NT2/D1 (cell line): ENCODE results near the gene RALGPS1.

Experiments
- DNase-seq: peaks from one replicate; pipeline ENCODE4 v3.0.0-alpha.2; 2011; ENCODE audit warnings: low read depth, low spot score
- H3K27me3 ChIP-seq: 2 replicates; pipeline ENCODE4 v1.6.0; 2011; ENCODE audit warnings: mild to moderate bottlenecking; ENCODE audit not compliant: insufficient read length, insufficient read depth
- H3K36me3 ChIP-seq: 2 replicates; pipeline ENCODE4 v1.6.1; 2011; ENCODE audit warnings: mild to moderate bottlenecking, low read length, mixed read lengths; ENCODE audit not compliant: insufficient read depth, insufficient read length
- H3K4me1 ChIP-seq: 2 replicates; pipeline ENCODE4 v1.5.1; 2011; ENCODE audit not compliant: insufficient read depth, insufficient read length
- H3K4me3 ChIP-seq: 2 replicates; pipeline ENCODE4 v1.5.1; 2011; ENCODE audit warnings: low read depth; ENCODE audit not compliant: insufficient read length
- H3K9ac ChIP-seq: 2 replicates; pipeline ENCODE4 v1.6.0; 2011; ENCODE audit warnings: low read depth; ENCODE audit not compliant: insufficient read length
- H3K9me3 ChIP-seq: 2 replicates; pipeline ENCODE4 v1.5.1; 2011; ENCODE audit warnings: mild to moderate bottlenecking, low read length; ENCODE audit not compliant: insufficient read depth
- SUZ12 ChIP-seq: IDR thresholded peaks from 2 replicates; pipeline ENCODE4 v1.6.1; 2011; ENCODE audit not compliant: insufficient read length, insufficient read depth; ENCODE audit errors: extremely low read depth
- YY1 ChIP-seq: IDR thresholded peaks from 2 replicates; pipeline ENCODE4 v1.6.1; 2011; ENCODE audit not compliant: insufficient read length, insufficient read depth
- ZNF274 ChIP-seq: IDR thresholded peaks from 2 replicates; pipeline ENCODE4 v1.6.1; 2011; ENCODE audit warnings: mild to moderate bottlenecking, low read depth, low read length

The RALGPS1 gene

GRCh38 chr9:127083138-127083980 is 168.8 kb downstream of the RALGPS1 start:
- TF ChIP-seq SUZ12 (no peak), YY1 (no peak)
- DNase-seq = no peak
- H3K4me3 ChIP-seq = no peak overlapping the region
- H3K4me1 ChIP-seq = no peaks in the 10 kb centered on the region
- peaks cover 15% of the 10 kb centered on the region for H3K36me3 ChIP-seq
- no peaks in the 10 kb centered on the region for H3K9me3 ChIP-seq
- no peaks in the 10 kb centered on the region for H3K27me3 ChIP-seq
- H3K9ac ChIP-seq = no peak overlapping the region

DNA sequence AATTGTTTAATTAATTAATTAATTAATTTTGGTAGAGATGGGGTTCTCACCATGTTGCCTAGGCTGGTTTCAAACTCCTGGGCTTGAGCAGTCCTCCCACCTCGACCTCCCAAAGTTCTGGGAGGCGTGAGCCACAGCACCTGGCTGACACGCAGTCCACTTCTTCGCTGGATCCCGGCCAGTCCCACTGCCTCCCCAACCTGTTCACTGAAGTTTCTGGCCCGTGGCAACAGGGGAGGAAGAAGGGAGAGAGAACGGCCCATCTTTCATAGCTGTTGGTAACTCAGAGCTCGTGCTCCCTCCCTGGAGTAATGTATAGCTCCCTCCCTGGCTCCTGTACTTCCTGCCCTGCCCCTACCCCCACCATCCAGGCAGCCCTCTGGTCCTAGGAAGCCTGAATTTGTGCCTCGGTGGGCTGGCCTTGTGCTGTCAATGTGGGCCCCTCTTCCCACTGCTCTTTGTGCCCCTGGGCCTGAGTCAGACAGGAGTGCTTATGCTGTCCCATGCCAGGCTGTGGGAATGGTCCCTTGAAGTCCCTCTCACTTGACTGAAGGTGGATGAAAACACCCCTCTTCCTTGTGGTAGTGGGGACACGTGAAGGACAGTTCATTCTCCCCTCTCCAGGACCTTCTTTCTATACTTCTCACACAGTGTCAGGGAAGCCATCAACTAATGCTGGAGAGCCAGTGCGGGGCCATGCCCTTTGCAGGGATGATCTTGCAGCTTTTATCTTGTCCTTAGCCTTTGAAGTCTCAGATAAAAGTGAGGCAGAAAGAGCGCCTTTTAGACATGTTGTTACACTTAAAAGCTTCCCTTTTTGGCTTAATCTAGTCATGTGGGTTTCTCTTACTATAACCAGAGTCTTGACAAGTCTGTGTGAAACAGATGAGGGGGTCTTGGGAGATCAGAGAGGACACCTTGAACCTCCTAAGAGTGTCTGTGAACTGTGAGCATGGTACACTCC is 169.8 kb downstream of the RALGPS1 start:
- TF ChIP-seq YY1 = no peak
- TF ChIP-seq SUZ12 = no peak
- no peak for TF ChIP-seq ZNF274
- no peak for DNase-seq
- no peaks in the 10 kb centered on the region for H3K27me3 ChIP-seq
- H3K9ac ChIP-seq = no peak overlapping the region
- no peak overlapping the region for H3K4me3 ChIP-seq
- H3K4me1 ChIP-seq = no peaks in the 10 kb centered on the region
- peaks cover 25% of the 10 kb centered on the region for H3K36me3 ChIP-seq
- no peaks in the 10 kb centered on the region for H3K9me3 ChIP-seq

DNA sequence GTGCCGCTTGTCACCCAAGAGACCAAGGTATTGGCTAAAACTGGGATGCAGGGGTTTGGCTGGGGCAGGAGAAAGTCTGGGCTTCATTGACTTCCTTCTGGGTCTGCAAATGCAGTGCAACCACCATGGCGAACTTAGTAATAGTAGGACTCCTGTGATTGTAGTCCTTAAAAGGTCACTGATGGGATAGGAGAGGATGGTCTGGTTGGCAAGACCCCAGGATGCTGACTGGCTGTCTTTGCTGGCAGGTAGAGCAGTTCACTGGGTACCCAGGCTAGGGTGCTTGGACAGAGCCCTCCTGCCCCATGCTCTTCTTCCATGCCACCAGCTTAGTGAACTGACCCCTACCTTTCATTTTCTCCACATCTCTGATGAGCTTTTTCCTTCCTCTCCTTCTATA is 170.6 kb downstream of the RALGPS1 start:
- H3K27me3 ChIP-seq = no peaks in the 10 kb centered on the region
- H3K9me3 ChIP-seq = no peaks in the 10 kb centered on the region
- no peak overlapping the region for H3K4me3 ChIP-seq
- DNase-seq = no peak
- no peaks in the 10 kb centered on the region for H3K4me1 ChIP-seq
- peaks cover 25% of the 10 kb centered on the region for H3K36me3 ChIP-seq
- TF ChIP-seq SUZ12 (no peak), YY1 (no peak), ZNF274 (no peak)
- H3K9ac ChIP-seq = no peak overlapping the region

GRCh38 chr9:127086771-127087170 is 172.2 kb downstream of the RALGPS1 start:
- Histone ChIP-seq H3K27me3 (no peaks in the 10 kb centered on the region), H3K4me3 (no peak overlapping the region), H3K4me1 (no peaks in the 10 kb centered on the region), H3K9ac (no peak overlapping the region), H3K9me3 (no peaks in the 10 kb centered on the region), H3K36me3 (peaks cover 33% of the 10 kb centered on the region)
- no peak for TF ChIP-seq ZNF274
- TF ChIP-seq YY1 = no peak
- no peak for TF ChIP-seq SUZ12
- no peak for DNase-seq

DNA sequence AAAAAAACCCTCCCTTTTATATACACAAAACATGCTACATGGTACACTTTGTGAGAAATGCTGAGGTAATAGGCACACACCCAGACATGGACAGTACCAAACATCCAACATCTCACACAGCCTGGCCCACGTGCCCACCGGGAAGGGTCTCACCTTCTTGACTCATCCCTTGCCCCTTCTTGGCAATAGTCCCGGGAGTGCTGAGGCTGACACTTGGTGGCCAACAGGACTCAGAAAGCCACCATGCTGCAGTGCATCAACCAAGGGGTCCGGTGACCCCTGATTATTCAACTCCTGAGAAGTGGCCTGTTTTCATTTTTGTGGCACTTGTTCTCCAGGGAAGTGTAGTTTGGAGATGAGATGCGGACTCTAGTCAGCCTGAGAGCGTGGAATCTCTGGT is 172.8 kb downstream of the RALGPS1 start:
- Histone ChIP-seq H3K9me3 (no peaks in the 10 kb centered on the region), H3K9ac (no peak overlapping the region), H3K27me3 (no peaks in the 10 kb centered on the region), H3K4me1 (no peaks in the 10 kb centered on the region), H3K4me3 (no peak overlapping the region), H3K36me3 (peaks cover 37% of the 10 kb centered on the region)
- no peak for TF ChIP-seq SUZ12
- TF ChIP-seq ZNF274 = no peak
- no peak for TF ChIP-seq YY1
- DNase-seq = no peak

DNA sequence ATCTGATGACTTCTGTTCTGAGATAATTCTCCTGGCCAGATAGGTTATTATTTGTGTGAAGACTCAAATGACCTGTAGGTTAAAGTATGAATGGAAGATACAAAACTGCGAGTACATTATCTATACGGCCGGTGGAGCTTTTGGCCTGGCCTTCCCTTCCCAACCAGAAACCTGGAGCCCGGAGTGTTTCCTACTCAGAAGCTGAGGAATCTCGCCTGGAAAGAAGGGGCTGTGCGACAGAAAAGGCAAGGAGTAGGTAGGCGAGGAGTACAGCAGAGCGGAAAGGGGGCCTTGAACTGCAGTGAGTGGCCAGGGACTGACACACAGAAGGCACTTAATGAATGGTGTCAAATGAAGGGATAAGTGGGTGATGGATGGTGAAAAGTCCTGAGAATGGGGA is 173.3 kb downstream of the RALGPS1 start:
- no peaks in the 10 kb centered on the region for H3K4me1 ChIP-seq
- H3K27me3 ChIP-seq = no peaks in the 10 kb centered on the region
- no peak overlapping the region for H3K9ac ChIP-seq
- DNase-seq = no peak
- no peak overlapping the region for H3K4me3 ChIP-seq
- H3K9me3 ChIP-seq = no peaks in the 10 kb centered on the region
- TF ChIP-seq SUZ12 (no peak), ZNF274 (no peak), YY1 (no peak)
- peaks cover 37% of the 10 kb centered on the region for H3K36me3 ChIP-seq
